DND-41 (cell line): ENCODE results near the gene RAD51B.

Experiments
- ATAC-seq: fragments of 200-7000 bp; cut with Tn5 transposase; 3 replicates; pipeline ENCODE4 v1.9.1; 2021; ENCODE audit warnings: low read depth; ENCODE audit not compliant: insufficient read depth
- DNase-seq: peaks from one replicate; pipeline ENCODE4 v3.0.0-alpha.2; 2020
- H2AFZ ChIP-seq: 2 replicates; pipeline ENCODE4 v1.6.0; 2012; ENCODE audit warnings: low read depth, low read length
- H3K27ac ChIP-seq: 2 replicates; pipeline ENCODE4 v1.5.1; 2012; ENCODE audit warnings: low read length, inconsistent platforms
- H3K27me3 ChIP-seq: fragments of 200-600 bp; sonication (generic); 2 replicates; pipeline ENCODE4 v1.6.0; 2012; ENCODE audit warnings: low read length, mild to moderate bottlenecking, inconsistent platforms; ENCODE audit not compliant: insufficient read depth, poor library complexity
- H3K36me3 ChIP-seq: 2 replicates; pipeline ENCODE4 v1.5.1; 2012; ENCODE audit warnings: low read length, inconsistent platforms; ENCODE audit not compliant: insufficient read depth
- H3K4me1 ChIP-seq: 2 replicates; pipeline ENCODE4 v1.5.1; 2012; ENCODE audit warnings: mild to moderate bottlenecking, low read length; ENCODE audit not compliant: insufficient read depth
- H3K4me2 ChIP-seq: 2 replicates; pipeline ENCODE4 v1.6.0; 2012; ENCODE audit warnings: mild to moderate bottlenecking, moderate library complexity, low read length, inconsistent platforms; ENCODE audit not compliant: insufficient read depth
- H3K4me3 ChIP-seq, 2 experiments: fragments of 200-600 bp in 1 of 2; shearing (Covaris generic) in 1 of 2; 2 replicates each; pipeline ENCODE4 v1.5.1; 2012 to 2016; ENCODE audit warnings: inconsistent platforms in 2 of 2, low read length in 2 of 2, mild to moderate bottlenecking in 2 of 2, low read depth in 1 of 2, moderate library complexity in 1 of 2
- H3K79me2 ChIP-seq: 2 replicates; pipeline ENCODE4 v1.6.0; 2012; ENCODE audit warnings: low read length, inconsistent platforms; ENCODE audit not compliant: insufficient read depth
- H3K9ac ChIP-seq: 2 replicates; pipeline ENCODE4 v1.6.0; 2012; ENCODE audit warnings: low read depth, mild to moderate bottlenecking, inconsistent platforms, low read length, moderate library complexity
- H3K9me3 ChIP-seq: 2 replicates; pipeline ENCODE4 v1.5.1; 2012; ENCODE audit warnings: low read length, moderate library complexity, mild to moderate bottlenecking, inconsistent platforms; ENCODE audit not compliant: insufficient read depth, severe bottlenecking
- H4K20me1 ChIP-seq: 2 replicates; pipeline ENCODE4 v1.6.0; 2012; ENCODE audit warnings: low read length; ENCODE audit not compliant: insufficient read depth
- CTCF ChIP-seq: IDR thresholded peaks from 2 replicates; pipeline ENCODE4 v1.5.1; 2012; ENCODE audit warnings: borderline replicate concordance, low read length, moderate library complexity, mild to moderate bottlenecking; ENCODE audit not compliant: poor library complexity, severe bottlenecking; ENCODE audit errors: extremely low read depth
- EZH2 ChIP-seq: IDR thresholded peaks from 3 replicates; pipeline ENCODE4 v1.6.1; 2012; ENCODE audit warnings: borderline replicate concordance, low read depth, mild to moderate bottlenecking, moderate library complexity, low read length, inconsistent platforms; ENCODE audit not compliant: severe bottlenecking

Gene RAD51B

DNA sequence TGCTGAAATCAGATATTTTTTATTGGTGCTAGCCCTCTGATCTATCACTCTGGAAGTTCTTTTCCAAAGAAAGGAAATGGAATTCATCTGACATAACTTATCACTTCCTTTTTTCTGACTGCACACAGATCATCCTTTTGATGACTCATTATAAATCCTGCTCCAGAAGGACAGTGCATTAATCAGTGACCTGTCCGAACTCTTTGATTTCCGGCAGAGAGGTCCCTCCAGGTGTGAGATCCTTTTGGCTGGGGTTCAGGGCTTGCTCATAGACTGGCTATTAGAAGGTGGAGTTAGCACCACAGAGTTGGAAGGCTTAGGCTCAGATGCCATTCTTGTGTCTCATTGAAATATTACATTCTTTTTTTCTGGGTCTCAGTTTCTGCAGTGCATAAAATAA lies 645.1 kb downstream of the RAD51B start:
- H3K36me3 ChIP-seq: 0 out of 2 replicates have a peak, but pooled peaks cover 5% of the 10 kb centered on the region
- no peak overlapping the region for H3K9ac ChIP-seq
- H3K9me3 ChIP-seq: no peaks in the 10 kb centered on the region
- DNase-seq (no peak), ATAC-seq (no peak)
- no peaks in the 10 kb centered on the region for H3K79me2 ChIP-seq
- H3K27me3 ChIP-seq: no peaks in the 10 kb centered on the region
- H3K4me1 ChIP-seq: no peaks in the 10 kb centered on the region
- H4K20me1 ChIP-seq: no peaks in the 10 kb centered on the region
- no peak overlapping the region for H2AFZ ChIP-seq
- H3K4me3 ChIP-seq: no peak overlapping the region
- TF ChIP-seq EZH2 (no peak), CTCF (no peak)
- no peak overlapping the region for H3K4me2 ChIP-seq
- H3K27ac ChIP-seq: no peak overlapping the region

DNA sequence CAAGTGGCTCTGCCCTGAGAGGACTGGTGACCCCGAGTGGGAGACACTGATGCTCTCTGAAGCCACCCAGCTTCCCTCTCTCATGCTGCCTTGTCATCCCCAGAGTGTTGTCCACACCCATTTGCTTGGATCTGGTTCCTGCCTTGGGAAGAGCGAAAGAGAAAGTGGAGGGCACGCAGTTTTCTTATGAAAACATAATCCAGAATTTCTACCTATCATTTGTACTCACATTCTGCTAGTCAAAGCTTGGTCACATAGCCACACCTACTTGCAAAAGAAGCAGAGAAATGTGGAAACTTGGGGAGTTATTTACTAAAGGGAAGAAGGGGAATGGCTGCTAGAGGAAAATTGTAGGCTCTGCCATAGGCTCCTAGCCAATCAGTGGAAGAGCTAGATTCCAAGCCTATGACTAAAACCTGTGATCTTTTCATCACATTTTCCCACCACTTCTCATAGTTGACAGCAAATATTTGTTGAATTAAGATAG lies 647.0 kb downstream of the RAD51B start:
- no peak overlapping the region for H3K4me3 ChIP-seq
- TF ChIP-seq CTCF: no peak
- no peak for TF ChIP-seq EZH2
- no peak for DNase-seq
- H3K9me3 ChIP-seq: no peaks in the 10 kb centered on the region
- no peaks in the 10 kb centered on the region for H3K4me1 ChIP-seq
- no peak for ATAC-seq
- H3K4me2 ChIP-seq: no peak overlapping the region
- H4K20me1 ChIP-seq: no peaks in the 10 kb centered on the region
- H3K36me3 ChIP-seq: 0 out of 2 replicates have a peak, but pooled peaks cover 5% of the 10 kb centered on the region
- no peak overlapping the region for H3K27ac ChIP-seq
- H3K9ac ChIP-seq: no peak overlapping the region
- H2AFZ ChIP-seq: no peak overlapping the region
- H3K27me3 ChIP-seq: no peaks in the 10 kb centered on the region
- no peaks in the 10 kb centered on the region for H3K79me2 ChIP-seq

DNA sequence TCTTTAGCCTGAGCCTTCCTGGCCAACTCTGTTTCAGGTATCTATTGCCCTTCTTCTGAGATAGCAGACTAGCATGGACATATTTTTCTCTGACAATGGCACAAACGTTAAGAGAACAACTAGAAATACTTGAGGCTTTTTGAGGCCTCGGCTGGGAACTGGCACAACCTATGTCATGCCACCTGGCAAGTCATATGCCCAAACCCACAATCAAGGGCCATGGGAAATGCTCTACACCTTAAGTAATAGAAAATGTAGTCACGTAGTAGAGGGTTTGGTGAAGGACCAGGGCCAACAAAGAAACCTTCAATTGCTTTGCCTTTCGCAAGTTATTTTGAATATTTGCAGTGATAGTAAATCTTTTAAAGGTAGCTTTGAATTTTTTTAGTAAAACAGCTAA lies 647.8 kb downstream of the RAD51B start:
- Histone ChIP-seq H3K27me3 (no peaks in the 10 kb centered on the region), H3K79me2 (no peaks in the 10 kb centered on the region), H3K9me3 (no peaks in the 10 kb centered on the region), H3K9ac (no peak overlapping the region), H3K27ac (no peak overlapping the region), H4K20me1 (no peaks in the 10 kb centered on the region), H3K4me3 (no peak overlapping the region), H3K4me1 (no peaks in the 10 kb centered on the region), H3K4me2 (no peak overlapping the region), H3K36me3 (0 out of 2 replicates have a peak, but pooled peaks cover 5% of the 10 kb centered on the region), H2AFZ (no peak overlapping the region)
- DNase-seq (no peak), ATAC-seq (no peak)
- TF ChIP-seq EZH2 (no peak), CTCF (no peak)
